Dermis lymphatic vessel endothelial cell (primary cell): ENCODE data around the gene CLEC4F. TPM values are rescaled to one million over a fixed set of nuclear protein-coding genes. Genes with fewer than 3 reads are reported as not detected.

Source experiments
- total RNA-seq: library from RNA; depleted of rRNA; stranded (reverse); fragments of >200 nt; gene quantifications from 2 replicates; pipeline ENCODE4 v1.2.1, GENCODE V29; 2014

Gene CLEC4F, protein sequence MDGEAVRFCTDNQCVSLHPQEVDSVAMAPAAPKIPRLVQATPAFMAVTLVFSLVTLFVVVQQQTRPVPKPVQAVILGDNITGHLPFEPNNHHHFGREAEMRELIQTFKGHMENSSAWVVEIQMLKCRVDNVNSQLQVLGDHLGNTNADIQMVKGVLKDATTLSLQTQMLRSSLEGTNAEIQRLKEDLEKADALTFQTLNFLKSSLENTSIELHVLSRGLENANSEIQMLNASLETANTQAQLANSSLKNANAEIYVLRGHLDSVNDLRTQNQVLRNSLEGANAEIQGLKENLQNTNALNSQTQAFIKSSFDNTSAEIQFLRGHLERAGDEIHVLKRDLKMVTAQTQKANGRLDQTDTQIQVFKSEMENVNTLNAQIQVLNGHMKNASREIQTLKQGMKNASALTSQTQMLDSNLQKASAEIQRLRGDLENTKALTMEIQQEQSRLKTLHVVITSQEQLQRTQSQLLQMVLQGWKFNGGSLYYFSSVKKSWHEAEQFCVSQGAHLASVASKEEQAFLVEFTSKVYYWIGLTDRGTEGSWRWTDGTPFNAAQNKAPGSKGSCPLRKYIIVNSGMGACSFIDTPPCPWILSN
- total RNA-seq = 0.11 and 0.17 TPM in 2 replicates

GRCh38 chr2:70820499-70820898 is at the start of gene CLEC4F:
Gene CLEC4F, minus strand, starts transcription at chr2:70820599. Its CDS starts 76 bp downstream, at chr2:70820523.

GRCh38 chr2:70835643-70836042 is 15.2 kb upstream of the CLEC4F start, which contains the start of gene CD207:
Gene CD207, minus strand, starts transcription at chr2:70835816. Its CDS starts 40 bp downstream, at chr2:70835776.

GRCh38 chr2:70790136-70790828 is 30.1 kb downstream of the CLEC4F start, which contains the start of gene FIGLA:
Gene FIGLA, minus strand, starts transcription at chr2:70790643. Its CDS starts 5 bp downstream, at chr2:70790638.

GRCh38 chr2:70767699-70768589 is 52.5 kb downstream of the CLEC4F start, which contains the start of gene ADD2:
Gene ADD2, minus strand, starts transcription at chr2:70768200. Its CDS starts 61,792 bp downstream, at chr2:70706408.

Other genes with a start within 250 kb of the CLEC4F start
- 2.1 and 23.2 TPM in 2 replicates for gene ADD2, start 52.4 kb downstream of the CLEC4F start, total RNA-seq
- not detected in 2 replicates for gene FIGLA, start 30.0 kb downstream of the CLEC4F start, total RNA-seq
- gene CD207, start 15.2 kb upstream of the CLEC4F start, total RNA-seq = 0.09 and 0.11 TPM in 2 replicates
- not detected in 2 replicates for gene VAX2, start 80.0 kb upstream of the CLEC4F start, total RNA-seq
- gene ATP6V1B1, start 115.3 kb upstream of the CLEC4F start, total RNA-seq = not detected in 2 replicates
- gene ANKRD53, start 158.0 kb upstream of the CLEC4F start, total RNA-seq = 0.26 and 0.33 TPM in 2 replicates
- gene TEX261, start 174.3 kb upstream of the CLEC4F start, total RNA-seq = 28.0 and 28.9 TPM in 2 replicates
- gene NAGK, start 248.0 kb upstream of the CLEC4F start, total RNA-seq = 47.9 and 78.0 TPM in 2 replicates